BE2C (cell line): ENCODE measurements around the gene PLPP7.

Experiments used
- DNase-seq: peaks from one replicate; pipeline ENCODE4 v3.0.0-alpha.2; 2020
- H3K27me3 ChIP-seq: fragments of 250-450 bp; sonication (Bioruptor Pico); 2 replicates; pipeline ENCODE4 v1.5.1; 2020; ENCODE audit warnings: mild to moderate bottlenecking
- H3K36me3 ChIP-seq: fragments of 250-450 bp; sonication (Bioruptor Pico); 2 replicates; pipeline ENCODE4 v1.5.1; 2020; ENCODE audit warnings: mild to moderate bottlenecking
- H3K4me1 ChIP-seq: fragments of 250-450 bp; sonication (Bioruptor Pico); 2 replicates; pipeline ENCODE4 v1.5.1; 2020
- H3K4me3 ChIP-seq: 2 replicates; pipeline ENCODE4 v1.5.1; 2011; ENCODE audit warnings: low read depth, low read length
- H3K9me3 ChIP-seq: fragments of 250-450 bp; sonication (Bioruptor Pico); 2 replicates; pipeline ENCODE4 v1.5.1; 2020
- CTCF ChIP-seq: IDR thresholded peaks from 2 replicates; pipeline ENCODE4 v1.5.1; 2012; ENCODE audit warnings: mild to moderate bottlenecking, low read depth, low read length

The PLPP7 gene

GRCh38 chr9:131279863-131280570 is 9.5 kb upstream of the PLPP7 start:
- H3K4me3 ChIP-seq: no peak overlapping the region
- peaks cover 23% of the 10 kb centered on the region for H3K27me3 ChIP-seq
- no peaks in the 10 kb centered on the region for H3K36me3 ChIP-seq
- H3K4me1 ChIP-seq: peaks cover 3% of the 10 kb centered on the region; the same call in 1 of the 2 replicates
- TF ChIP-seq CTCF: no peak
- H3K9me3 ChIP-seq: no peaks in the 10 kb centered on the region
- no peak for DNase-seq

GRCh38 chr9:131280660-131281059 is 8.9 kb upstream of the PLPP7 start:
- DNase-seq: no peak
- no peaks in the 10 kb centered on the region for H3K9me3 ChIP-seq
- no peak for TF ChIP-seq CTCF
- peaks cover 3% of the 10 kb centered on the region; the same call in 1 of the 2 replicates for H3K4me1 ChIP-seq
- H3K4me3 ChIP-seq: no peak overlapping the region
- H3K36me3 ChIP-seq: no peaks in the 10 kb centered on the region
- H3K27me3 ChIP-seq: peaks cover 23% of the 10 kb centered on the region

GRCh38 chr9:131281119-131281965 is 8.2 kb upstream of the PLPP7 start:
- H3K27me3 ChIP-seq: peaks cover 16% of the 10 kb centered on the region
- no peaks in the 10 kb centered on the region for H3K9me3 ChIP-seq
- peaks cover 3% of the 10 kb centered on the region; the same call in 1 of the 2 replicates for H3K4me1 ChIP-seq
- no peak for DNase-seq
- TF ChIP-seq CTCF: no peak
- H3K4me3 ChIP-seq: no peak overlapping the region
- H3K36me3 ChIP-seq: no peaks in the 10 kb centered on the region

- Histone ChIP-seq H3K4me1 (peaks cover 3% of the 10 kb centered on the region; the same call in 1 of the 2 replicates), H3K27me3 (peaks cover 8% of the 10 kb centered on the region), H3K9me3 (no peaks in the 10 kb centered on the region), H3K36me3 (no peaks in the 10 kb centered on the region), H3K4me3 (no peak overlapping the region)
- DNase-seq: no peak
- TF ChIP-seq CTCF: no peak
These were observed 7.3 kb upstream of the PLPP7 start for GRCh38 chr9:131282175-131282574.

- H3K4me3 ChIP-seq: no peak overlapping the region
- H3K4me1 ChIP-seq: peaks cover 3% of the 10 kb centered on the region; the same call in 1 of the 2 replicates
- no peaks in the 10 kb centered on the region for H3K9me3 ChIP-seq
- H3K36me3 ChIP-seq: no peaks in the 10 kb centered on the region
- peak; percentile 43 for DNase-seq
- TF ChIP-seq CTCF: no peak
- H3K27me3 ChIP-seq: peaks cover 5% of the 10 kb centered on the region
These were observed 6.7 kb upstream of the PLPP7 start for GRCh38 chr9:131282688-131283422.
